Stimulated activated CD8-positive, alpha-beta memory T cell treated with anti-CD3 and anti-CD28 coated beads, Interleukin-15, amount 100 ng/mL, for 1 hour (primary cell): ENCODE measurements around the gene GRM4.
A peak's percentile ranks its signal among the peaks of the same experiment; 100 is the strongest.
"Not testable (repeated sequence)": the region's sequence is repeated elsewhere in the genome, so short reads cannot be mapped to it uniquely, and the experiment has no call there.

Source experiments
- DNase-seq: peaks from one replicate; pipeline ENCODE4 v3.0.0-alpha.2; 2020; ENCODE audit warnings: low read depth

The GRM4 gene

GRCh38 chr6:34146021-34146782 lies at the start of gene GRM4:
Gene GRM4, minus strand, starts transcription at chr6:34146087. Its CDS starts 12,591 bp downstream, at chr6:34133496.
- DNase-seq, result no peak

- no peak for DNase-seq
Measured at GRCh38 chr6:34194772-34195171, 48.9 kb upstream of the GRM4 start.

- DNase-seq, result no peak
Measured at GRCh38 chr6:34190504-34191122, 44.7 kb upstream of the GRM4 start.

GRCh38 chr6:34189806-34190503 lies 44.1 kb upstream of the GRM4 start:
- no peak for DNase-seq

GRCh38 chr6:34184726-34185125 lies 38.8 kb upstream of the GRM4 start:
- not testable (repeated sequence) for DNase-seq

GRCh38 chr6:34182751-34183531 lies 37.1 kb upstream of the GRM4 start:
- DNase-seq, result peak; percentile 45

GRCh38 chr6:34181908-34182307 lies 36.0 kb upstream of the GRM4 start:
- DNase-seq, result no peak

GRCh38 chr6:34179106-34179720 lies 33.3 kb upstream of the GRM4 start:
- no peak for DNase-seq

- DNase-seq, result no peak
Measured at GRCh38 chr6:34178357-34179105, 32.6 kb upstream of the GRM4 start.

GRCh38 chr6:34177181-34177591 lies 31.3 kb upstream of the GRM4 start:
- no peak for DNase-seq

- DNase-seq, result no peak
Measured at GRCh38 chr6:34176261-34177031, 30.6 kb upstream of the GRM4 start.

- no peak for DNase-seq
Measured at GRCh38 chr6:34174846-34175399, 29.0 kb upstream of the GRM4 start.

GRCh38 chr6:34172961-34173775 lies 27.3 kb upstream of the GRM4 start:
- DNase-seq, result no peak

GRCh38 chr6:34170346-34170745 lies 24.5 kb upstream of the GRM4 start:
- DNase-seq, result no peak

- no peak for DNase-seq
Measured at GRCh38 chr6:34169897-34170296, 24.0 kb upstream of the GRM4 start.

- DNase-seq, result no peak
Measured at GRCh38 chr6:34161857-34162515, 16.1 kb upstream of the GRM4 start.

GRCh38 chr6:34159844-34160243 lies 14.0 kb upstream of the GRM4 start:
- no peak for DNase-seq

GRCh38 chr6:34158876-34159275 lies 13.0 kb upstream of the GRM4 start:
- no peak for DNase-seq

- no peak for DNase-seq
Measured at GRCh38 chr6:34157851-34158250, 12.0 kb upstream of the GRM4 start.
